ENCODE results near the gene SMIM28.

Gene SMIM28

DNA sequence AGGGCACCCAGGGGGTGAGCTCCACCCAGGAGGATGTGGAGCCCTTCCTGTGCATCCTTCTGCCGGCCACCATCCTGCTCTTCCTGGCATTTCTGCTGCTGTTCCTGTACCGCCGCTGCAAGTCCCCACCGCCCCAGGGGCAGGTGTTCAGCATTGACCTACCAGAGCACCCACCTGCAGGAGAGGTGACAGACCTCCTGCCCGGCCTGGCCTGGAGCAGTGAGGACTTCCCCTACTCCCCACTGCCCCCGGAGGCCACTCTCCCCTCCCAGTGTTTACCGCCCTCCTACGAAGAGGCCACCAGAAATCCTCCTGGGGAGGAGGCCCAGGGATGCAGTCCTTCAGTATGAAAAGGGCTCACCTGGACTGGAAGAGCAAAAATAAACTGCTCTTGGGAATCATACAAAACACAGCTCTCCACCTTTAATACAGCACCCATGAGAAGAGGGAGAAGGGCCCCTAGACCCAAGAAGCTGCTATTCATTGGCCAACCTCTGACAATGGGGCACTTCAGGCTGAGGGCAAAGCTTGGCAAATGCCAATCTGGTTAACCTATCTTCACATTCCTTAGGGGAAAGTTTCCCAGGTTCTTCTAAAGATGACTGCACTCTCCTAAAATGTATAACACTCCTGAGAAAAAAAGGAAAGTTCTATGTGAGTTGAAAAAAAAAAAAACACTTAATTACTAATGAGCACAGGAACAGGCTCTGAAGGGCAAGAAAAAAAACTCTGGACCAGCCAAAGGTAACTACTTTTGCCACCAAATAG is 5.0 kb downstream of the SMIM28 start:
- no peak overlapping the region for H3K4me2 ChIP-seq (ENCODE audit: low read depth, low read length, poor library complexity, severe bottlenecking)

DNA sequence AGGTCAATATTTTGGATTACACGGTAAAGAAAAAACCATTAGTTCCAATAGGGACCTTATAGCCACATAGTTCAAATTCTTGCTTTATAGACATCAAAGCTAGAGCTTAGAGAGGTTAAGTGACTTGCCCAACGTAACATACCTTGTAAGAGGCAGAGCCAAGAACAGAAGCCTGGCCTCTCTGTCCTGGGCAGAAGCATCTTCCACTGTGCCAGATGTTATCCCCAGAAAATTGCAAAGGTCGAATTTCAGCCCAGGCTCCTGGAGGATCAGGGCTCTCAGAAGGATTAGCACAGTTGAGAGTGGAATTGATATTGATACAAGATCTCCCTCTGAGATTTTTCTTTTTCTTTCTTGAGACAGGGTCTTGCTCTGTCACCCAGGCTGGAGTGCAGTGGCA is 6.1 kb downstream of the SMIM28 start:
- Histone ChIP-seq H3K27ac (ENCODE audit: low read depth, low read length) (no peak overlapping the region), H4K20me1 (ENCODE audit: low read depth, low read length) (no peaks in the 10 kb centered on the region), H3K9me3 (ENCODE audit: insufficient read depth, low read length) (no peaks in the 10 kb centered on the region), H3F3A (ENCODE audit: insufficient read depth) (no peaks in the 10 kb centered on the region), H2AFZ (ENCODE audit: low read depth, low read length, severe bottlenecking) (no peak overlapping the region), H3K9ac (ENCODE audit: low read length) (no peak overlapping the region), H3K4me3 (ENCODE audit: insufficient read depth, low read length, poor library complexity, severe bottlenecking) (no peak overlapping the region), H3K27me3 (ENCODE audit: low read length) (no peaks in the 10 kb centered on the region), H3K79me2 (ENCODE audit: insufficient read depth, low read length) (no peaks in the 10 kb centered on the region), H3K4me2 (ENCODE audit: low read depth, low read length, poor library complexity, severe bottlenecking) (no peak overlapping the region), H3K9me2 (replicated peaks; ENCODE audit: insufficient read depth, low read length) (no peaks in the 10 kb centered on the region), H3K36me3 (ENCODE audit: low read length) (no peaks in the 10 kb centered on the region)
- TF ChIP-seq, protein P1, sequence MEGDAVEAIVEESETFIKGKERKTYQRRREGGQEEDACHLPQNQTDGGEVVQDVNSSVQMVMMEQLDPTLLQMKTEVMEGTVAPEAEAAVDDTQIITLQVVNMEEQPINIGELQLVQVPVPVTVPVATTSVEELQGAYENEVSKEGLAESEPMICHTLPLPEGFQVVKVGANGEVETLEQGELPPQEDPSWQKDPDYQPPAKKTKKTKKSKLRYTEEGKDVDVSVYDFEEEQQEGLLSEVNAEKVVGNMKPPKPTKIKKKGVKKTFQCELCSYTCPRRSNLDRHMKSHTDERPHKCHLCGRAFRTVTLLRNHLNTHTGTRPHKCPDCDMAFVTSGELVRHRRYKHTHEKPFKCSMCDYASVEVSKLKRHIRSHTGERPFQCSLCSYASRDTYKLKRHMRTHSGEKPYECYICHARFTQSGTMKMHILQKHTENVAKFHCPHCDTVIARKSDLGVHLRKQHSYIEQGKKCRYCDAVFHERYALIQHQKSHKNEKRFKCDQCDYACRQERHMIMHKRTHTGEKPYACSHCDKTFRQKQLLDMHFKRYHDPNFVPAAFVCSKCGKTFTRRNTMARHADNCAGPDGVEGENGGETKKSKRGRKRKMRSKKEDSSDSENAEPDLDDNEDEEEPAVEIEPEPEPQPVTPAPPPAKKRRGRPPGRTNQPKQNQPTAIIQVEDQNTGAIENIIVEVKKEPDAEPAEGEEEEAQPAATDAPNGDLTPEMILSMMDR (IDR thresholded peaks at IDR 0.05; ENCODE audit: insufficient read depth, low read length, poor library complexity, severe bottlenecking), result no peak
- TF ChIP-seq EZH2phosphoT487 (conservative IDR thresholded peaks at IDR 0.05; ENCODE audit: low read length), result no peak

More for the DNA sequence above, 5.0 kb downstream of the SMIM28 start:
- H3K4me3 ChIP-seq (ENCODE audit: insufficient read depth, low read length, poor library complexity, severe bottlenecking), result no peak overlapping the region
- H4K20me1 ChIP-seq (ENCODE audit: low read depth, low read length), result no peaks in the 10 kb centered on the region
- H3K9me2 ChIP-seq (replicated peaks; ENCODE audit: insufficient read depth, low read length), result no peaks in the 10 kb centered on the region
- H3K27me3 ChIP-seq (ENCODE audit: low read length), result no peaks in the 10 kb centered on the region
- H3K9ac ChIP-seq (ENCODE audit: low read length), result no peak overlapping the region
- no peaks in the 10 kb centered on the region for H3F3A ChIP-seq (ENCODE audit: insufficient read depth)
- no peaks in the 10 kb centered on the region for H3K9me3 ChIP-seq (ENCODE audit: insufficient read depth, low read length)
- no peak for TF ChIP-seq EZH2phosphoT487 (conservative IDR thresholded peaks at IDR 0.05; ENCODE audit: low read length)
- TF ChIP-seq, protein P1 (IDR thresholded peaks at IDR 0.05; ENCODE audit: insufficient read depth, low read length, poor library complexity, severe bottlenecking), result no peak
- H3K79me2 ChIP-seq (ENCODE audit: insufficient read depth, low read length), result no peaks in the 10 kb centered on the region
- H3K27ac ChIP-seq (ENCODE audit: low read depth, low read length), result no peak overlapping the region
- H3K36me3 ChIP-seq (ENCODE audit: low read length), result no peaks in the 10 kb centered on the region
- no peak overlapping the region for H2AFZ ChIP-seq (ENCODE audit: low read depth, low read length, severe bottlenecking)

DNA sequence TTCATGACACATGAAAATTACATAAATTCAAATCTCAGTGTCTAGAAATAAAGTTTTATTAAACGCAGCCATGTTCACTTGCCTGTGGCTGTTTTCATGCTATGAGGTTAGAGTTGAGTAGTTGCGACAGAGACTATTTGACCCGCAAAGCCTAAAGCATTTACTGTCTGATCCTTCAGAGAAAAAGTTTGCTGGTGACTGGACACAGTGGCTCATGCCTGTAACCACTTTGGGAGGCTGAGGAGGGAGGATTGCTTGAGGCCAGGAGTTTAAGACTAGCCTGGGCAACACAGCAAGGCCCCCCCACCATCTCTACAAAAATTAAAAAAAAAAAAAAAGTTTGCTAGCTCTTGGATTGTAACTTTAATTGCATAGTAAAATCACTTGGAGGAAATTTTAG is 9.2 kb downstream of the SMIM28 start:
- Histone ChIP-seq H3K9me3 (ENCODE audit: insufficient read depth, low read length) (no peaks in the 10 kb centered on the region), H3K9ac (ENCODE audit: low read length) (no peak overlapping the region), H3K9me2 (replicated peaks; ENCODE audit: insufficient read depth, low read length) (no peaks in the 10 kb centered on the region), H3K4me3 (ENCODE audit: insufficient read depth, low read length, poor library complexity, severe bottlenecking) (no peak overlapping the region), H3K36me3 (ENCODE audit: low read length) (no peaks in the 10 kb centered on the region), H2AFZ (ENCODE audit: low read depth, low read length, severe bottlenecking) (no peak overlapping the region), H4K20me1 (ENCODE audit: low read depth, low read length) (no peaks in the 10 kb centered on the region), H3K4me2 (ENCODE audit: low read depth, low read length, poor library complexity, severe bottlenecking) (no peak overlapping the region), H3K27me3 (ENCODE audit: low read length) (no peaks in the 10 kb centered on the region), H3F3A (ENCODE audit: insufficient read depth) (no peaks in the 10 kb centered on the region), H3K27ac (ENCODE audit: low read depth, low read length) (no peak overlapping the region), H3K79me2 (ENCODE audit: insufficient read depth, low read length) (no peaks in the 10 kb centered on the region)
- no peak for TF ChIP-seq EZH2phosphoT487 (conservative IDR thresholded peaks at IDR 0.05; ENCODE audit: low read length)
- TF ChIP-seq, protein P1 (IDR thresholded peaks at IDR 0.05; ENCODE audit: insufficient read depth, low read length, poor library complexity, severe bottlenecking), result no peak

Measured in SU-DHL-6 (cell line).